Lung microvascular endothelial cell (primary cell): ENCODE results near the gene NUBPL. TPM values are rescaled to one million over a fixed set of nuclear protein-coding genes. Genes with fewer than 3 reads are reported as not detected.

Experiments
- DNase-seq, 2 donors: peaks; one replicate each; pipeline versions ENCODE4 v3.0.0 to v3.0.0-alpha.2; 2010; ENCODE audit warnings: low read depth in 2 of 2
- total RNA-seq: library from RNA; depleted of rRNA; stranded (reverse); fragments of >200 nt; gene quantifications from 2 replicates; pipeline ENCODE4 v1.2.1, GENCODE V29; 2014

NUBPL gene
- total RNA-seq, 1 donor from 2014 or later, result 2.4 TPM

DNA sequence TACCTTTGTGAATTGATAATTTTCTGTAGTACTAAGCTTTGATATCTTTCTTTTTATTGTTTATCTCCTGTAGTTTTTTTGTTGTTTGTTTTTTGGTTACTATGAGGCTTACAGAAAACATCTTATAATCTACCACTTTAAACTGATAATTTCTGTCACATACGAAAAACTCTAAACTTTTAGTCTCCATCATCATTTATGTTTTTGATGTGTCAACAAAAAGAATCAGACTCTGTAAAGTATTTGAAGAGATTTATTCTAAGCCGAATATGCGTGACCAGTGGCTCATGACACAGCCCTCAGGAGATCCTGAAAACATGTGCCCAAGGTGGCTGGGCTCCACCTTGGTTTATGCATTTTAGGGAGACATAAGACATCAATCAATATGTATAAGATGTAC is 348.8 kb downstream of the NUBPL start:
- DNase-seq, result no peak

Other genes starting within 250 kb of the NUBPL start
- gene HEATR5A, start 140.9 kb upstream of the NUBPL start, total RNA-seq, result 24.0 and 33.5 TPM in 2 replicates
- gene DTD2, start 103.9 kb upstream of the NUBPL start, total RNA-seq, result 16.1 and 19.8 TPM in 2 replicates
- gene GPR33, start 73.4 kb upstream of the NUBPL start, total RNA-seq, result not detected in 2 replicates